Stimulated activated CD8-positive, alpha-beta memory T cell treated with anti-CD3 and anti-CD28 coated beads, Interleukin-2, amount 100 ng/mL, for 48 hours (primary cell): ENCODE measurements around the gene CLEC2L.

Experiments used
- DNase-seq, 2 donors: peaks; one replicate each; pipeline ENCODE4 v3.0.0-alpha.2; 2020; ENCODE audit warnings: low read depth in 2 of 2

CLEC2L gene

DNA sequence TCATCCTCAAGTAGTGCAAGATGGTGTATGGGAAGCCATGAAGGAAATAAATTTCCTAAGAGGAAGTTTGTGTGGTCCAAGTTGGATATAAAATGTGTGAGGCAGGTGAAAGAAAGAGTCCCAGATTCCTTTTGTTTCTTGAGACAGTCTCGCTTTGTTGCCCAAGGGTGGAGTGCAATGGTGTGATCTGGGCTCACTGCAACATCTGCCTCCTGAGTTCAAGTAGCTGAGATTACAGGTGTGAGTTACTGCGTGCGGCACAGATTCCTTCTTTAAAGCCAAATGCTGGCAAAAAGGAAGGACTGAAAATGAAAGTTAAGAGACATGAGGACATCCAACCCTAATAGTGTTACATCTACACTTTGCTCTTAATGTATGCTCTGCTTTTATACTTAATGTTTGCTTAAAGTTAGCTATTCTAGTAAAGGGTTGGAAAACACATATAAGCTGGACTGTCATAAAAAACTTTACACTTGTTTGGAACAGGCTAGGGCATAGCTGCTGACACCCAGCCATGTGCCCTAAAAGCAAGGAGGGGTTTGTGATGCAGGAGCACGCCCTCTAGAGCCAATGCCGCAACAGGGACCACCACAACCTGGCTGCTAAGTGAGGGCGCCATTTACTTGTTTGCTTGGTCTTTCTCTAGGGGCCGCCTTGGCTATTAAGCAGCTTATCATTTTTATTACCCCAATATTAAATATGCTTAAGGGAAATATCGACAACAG is 34.5 kb downstream of the CLEC2L start:
- DNase-seq: no peak

DNA sequence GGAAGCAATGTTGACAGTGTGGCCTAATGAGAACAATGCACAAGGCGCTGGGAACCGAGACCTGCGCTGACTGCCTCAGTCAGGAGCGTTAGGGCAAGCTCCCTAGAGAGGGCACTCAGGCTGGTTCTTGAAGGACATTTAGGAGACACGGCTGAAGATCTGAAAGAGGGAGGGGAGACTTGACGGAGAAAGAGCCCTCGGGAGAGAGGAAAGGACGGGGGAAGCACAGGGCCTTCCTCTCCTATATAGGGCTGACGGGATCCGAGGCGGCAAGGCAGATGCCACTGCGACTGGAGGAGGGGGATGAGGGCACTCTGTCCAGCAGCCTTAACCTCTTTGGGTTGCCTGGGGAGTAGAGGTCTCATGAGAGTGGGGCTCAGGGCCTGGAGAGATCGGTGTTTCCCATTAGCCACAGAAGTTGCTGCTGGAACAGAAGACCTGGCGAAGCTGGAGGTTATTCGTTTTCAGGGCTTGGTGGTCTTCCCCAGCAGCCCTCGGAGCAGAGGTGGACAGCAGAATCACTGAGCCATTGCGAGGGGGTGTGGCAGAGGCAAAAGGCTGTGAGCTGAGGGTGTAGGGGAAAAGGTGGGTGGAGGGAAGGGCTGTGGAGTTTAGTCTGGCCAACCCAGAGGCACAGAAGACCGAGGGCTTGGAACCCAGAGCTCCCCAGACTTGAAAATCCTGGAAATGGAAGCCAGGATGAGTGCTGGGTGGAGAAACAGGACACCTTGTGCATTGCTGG is 36.0 kb downstream of the CLEC2L start:
- no peak for DNase-seq

DNA sequence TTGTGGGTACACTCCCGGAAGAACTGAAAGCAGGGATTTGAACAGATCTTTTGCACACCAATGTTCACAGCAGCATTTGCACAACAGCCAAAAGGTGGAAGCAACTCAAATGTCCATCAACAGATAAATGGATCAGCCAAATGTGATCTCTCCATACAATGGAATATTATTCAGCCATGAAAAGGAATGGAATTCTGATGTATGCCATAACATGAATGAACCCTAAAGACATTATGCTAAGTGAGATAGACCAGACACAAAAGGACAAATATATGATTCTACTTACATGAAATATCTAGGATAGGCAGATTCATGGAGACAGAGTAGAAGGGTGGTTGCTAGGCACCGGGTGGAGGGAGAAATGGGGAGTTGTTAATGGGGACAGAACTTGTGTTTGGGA is 36.7 kb downstream of the CLEC2L start:
- no peak for DNase-seq

DNA sequence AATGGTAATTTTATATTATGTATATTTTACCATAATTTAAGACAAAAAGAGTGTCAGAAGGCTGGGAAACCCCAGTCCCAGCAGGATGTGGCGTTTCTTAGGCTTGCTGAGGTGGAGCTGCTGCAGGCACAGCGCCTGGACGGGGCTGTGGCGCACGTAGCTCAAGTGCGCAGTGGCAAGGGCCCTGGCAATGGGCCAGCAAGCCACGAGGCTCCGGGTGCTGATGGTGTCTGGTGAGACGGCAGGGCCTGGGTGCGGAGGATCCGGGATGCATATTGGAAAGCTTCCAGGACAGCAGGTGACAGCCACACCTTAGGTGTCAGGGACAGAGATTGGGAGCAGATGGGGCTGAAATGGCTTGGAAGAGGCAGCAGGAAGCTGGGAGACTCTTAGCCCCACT is 37.2 kb downstream of the CLEC2L start:
- DNase-seq: no peak

DNA sequence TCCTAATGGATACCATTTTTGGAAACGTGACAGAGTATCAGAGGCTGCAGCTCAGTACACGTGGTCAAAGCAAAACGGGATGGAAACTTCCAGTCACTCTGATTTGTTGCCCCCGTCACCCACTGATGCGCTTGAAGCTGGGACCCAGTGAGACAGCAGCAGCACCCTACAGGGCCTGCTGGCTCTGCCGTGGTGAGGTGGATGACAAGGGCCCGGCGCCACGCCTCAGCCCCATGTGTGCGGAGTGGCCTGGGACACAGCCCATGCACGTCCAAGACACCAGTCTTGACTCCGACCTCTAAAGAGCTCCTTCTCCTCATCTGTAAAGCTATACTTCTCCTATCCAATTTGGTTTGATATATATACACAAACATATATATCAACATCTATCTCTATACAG is 39.0 kb downstream of the CLEC2L start:
- no peak for DNase-seq

DNA sequence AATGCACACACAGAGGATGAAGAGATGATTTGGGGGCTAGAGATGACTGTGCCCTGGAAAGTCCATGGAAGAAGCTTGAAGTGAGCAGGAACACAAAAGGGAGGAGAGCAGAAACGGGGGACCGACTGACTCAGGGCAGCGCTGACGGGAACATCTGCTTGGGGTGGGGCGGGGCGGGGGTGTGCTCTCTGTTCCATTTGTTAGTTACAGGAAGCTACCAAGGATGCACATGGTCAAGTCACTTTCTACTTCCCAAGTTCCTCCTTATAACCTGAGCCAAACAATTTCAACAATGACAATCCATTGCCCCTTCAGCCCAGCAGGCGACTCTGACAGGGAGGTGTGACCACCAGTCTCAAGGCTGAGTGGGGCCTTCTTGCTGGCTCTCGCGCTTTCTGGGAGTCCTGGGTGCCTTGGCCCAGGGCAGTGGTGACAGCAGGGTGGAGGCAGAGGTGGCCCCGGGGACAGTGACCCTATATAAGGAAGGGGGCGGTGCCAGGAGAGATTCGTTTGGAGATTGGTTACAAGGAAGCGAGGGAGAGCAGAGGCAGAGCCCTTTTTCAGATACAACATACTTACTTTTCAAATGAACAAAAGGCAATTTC is 39.6 kb downstream of the CLEC2L start:
- no peak for DNase-seq

DNA sequence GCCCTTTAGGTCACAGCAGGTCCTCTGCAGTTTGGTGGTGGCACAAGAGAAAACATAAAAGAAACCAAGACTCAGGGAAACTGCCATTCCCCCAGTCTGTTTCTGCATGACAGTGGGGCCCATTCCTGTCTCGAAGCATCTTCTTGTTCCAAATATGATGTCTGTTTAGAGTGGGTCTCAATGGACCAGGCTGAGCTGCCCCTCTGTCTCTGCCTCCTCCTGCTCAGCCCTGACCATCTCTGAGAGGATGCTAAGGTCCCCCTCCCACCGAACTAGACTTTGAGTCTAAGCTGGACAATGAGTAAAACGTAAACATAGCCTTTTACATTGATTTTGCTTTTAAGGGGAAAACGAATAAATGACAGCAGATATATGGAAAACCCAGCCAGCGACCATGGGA is 40.4 kb downstream of the CLEC2L start:
- DNase-seq: no peak

DNA sequence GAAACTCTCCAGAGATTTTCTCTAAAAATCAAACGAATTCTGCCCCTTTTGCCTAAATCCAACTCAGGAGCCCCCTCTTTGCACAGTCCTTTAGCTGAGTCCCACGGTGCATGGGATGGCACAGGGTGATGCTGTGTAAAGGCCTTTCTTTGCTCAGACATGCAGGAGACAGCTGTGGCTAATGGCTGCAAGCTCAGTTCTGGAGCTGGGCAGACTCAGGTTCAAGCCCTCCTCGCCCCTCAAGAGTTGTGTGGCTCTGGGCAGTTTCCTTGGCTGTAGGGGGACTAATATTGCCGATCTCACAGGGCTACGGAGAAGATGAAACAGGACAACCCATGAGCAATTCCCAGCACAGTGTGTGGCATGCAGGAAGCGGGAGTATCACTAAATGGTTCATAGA is 42.6 kb downstream of the CLEC2L start:
- DNase-seq: no peak

DNA sequence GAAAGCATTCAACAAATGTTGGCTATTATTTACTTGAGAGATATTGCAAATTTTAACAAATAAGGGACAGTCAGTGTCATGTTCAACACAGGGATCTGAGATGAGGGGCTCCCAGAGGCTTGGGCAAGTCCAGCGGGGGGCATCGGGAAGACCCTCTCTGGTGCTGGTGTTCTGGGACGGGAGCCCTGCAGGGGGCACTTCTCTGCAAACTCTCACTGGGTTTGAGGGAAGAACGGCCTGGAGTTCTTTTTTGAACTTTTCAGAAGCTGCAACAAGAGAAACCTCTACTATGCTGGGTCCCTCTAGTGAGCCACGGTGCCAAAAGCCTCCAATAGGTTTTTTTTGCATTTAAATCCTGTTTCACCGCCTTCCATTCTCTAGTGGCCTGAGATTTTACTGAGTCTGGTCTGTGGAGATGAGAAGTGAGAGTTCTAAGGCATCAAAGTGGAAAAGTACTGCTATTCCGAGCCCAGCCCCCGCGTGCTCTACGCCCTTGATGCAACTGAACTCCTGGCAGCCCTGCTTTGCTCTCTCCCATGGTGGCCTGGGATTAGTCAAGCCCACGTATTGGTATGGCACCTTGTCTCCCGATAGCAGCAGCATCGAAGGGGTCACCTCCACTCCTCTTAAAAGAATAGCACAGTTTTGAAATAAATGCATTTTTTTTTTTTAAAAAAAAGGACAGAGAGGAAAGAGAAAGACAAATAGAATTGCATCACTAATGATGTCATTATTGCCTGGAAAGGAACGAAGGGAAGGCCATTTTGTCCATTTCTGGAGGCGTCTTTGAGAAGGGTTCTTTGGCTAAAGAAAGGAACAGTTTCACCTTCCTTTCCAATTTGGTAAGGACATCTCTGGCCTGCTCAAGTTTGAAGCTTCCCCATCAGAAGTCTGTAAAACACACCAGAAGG is 43.5 kb downstream of the CLEC2L start:
- no peak for DNase-seq

DNA sequence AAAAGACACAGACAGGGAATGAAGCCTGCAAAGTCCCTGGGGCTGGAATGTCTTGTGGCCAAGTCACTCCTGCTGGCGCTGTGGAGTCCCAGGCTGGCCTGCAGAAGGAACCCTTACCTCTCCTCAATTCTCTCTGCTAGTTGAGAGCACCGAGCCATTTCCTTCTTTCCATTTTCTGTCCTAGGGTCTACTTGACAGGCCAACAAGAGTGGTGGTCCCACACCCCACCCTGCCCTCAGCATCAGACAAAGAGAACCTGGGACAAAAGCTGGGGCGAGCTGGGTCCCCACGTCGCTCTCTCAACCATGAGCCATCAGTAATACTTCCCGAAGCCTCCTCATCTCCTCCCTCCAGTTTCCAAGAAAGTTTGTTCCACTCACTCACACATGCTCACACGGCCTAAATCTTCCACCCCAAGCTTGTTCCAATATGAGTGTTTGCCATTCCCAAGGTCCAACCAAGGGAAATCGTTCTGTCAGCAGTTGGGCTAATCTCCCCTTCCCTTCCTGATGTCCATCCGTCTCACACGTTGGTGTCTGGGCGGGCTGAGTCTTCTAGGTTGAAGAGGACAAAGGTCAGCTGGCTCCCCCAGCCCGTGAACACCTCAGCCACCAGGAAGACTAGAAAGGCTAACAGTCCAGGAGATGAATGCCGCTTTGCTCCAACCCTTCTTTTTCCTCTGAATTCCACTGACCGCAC is 44.3 kb downstream of the CLEC2L start:
- DNase-seq: no peak

DNA sequence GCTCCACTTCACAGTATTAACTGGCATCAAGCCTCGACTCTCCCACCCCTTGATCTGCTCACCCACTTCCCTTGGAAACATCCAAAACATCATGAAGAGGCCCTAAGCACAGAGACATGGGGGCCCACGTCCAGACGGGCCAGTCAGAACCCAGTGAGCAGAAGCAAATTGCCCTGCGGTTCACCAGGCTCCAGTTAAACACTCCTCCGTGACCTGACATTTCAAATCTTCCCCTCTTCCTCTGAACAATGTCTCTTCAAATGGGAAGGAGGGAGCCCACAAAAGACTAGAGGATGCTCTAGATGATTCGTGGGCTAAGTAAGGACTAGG is 44.8 kb downstream of the CLEC2L start:
- DNase-seq: no peak

DNA sequence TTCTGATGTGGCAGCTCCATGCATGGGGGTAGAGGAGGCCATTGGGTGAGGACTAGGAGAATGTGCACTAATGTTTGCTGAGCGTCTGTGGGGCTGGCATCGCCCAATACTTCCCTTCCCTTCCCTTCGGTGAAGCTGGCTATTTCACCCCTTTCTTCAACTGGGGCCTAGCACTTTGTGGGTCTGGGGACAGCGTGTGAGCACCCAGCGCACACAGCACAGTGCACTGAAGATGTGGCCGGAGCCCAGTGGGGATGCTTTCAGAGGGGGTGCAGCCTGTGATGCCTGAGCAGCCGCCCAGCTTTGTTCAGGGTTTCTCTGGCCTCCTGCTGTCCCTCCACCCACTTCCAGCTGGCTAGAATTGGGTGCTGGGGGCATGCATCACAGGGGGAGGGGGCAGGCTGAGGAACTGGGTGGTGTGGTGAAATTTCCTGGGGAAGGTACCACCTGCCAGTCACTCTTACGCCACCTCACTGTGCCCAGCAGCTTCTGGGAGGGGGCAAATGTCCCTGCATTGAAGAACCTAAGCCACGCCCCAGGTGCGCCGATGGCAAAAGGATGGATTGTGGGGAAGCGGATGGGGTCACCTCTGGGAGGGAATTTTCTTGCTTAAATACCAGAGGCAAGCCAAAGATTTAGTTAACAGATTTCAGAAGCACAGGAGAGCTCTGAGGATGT is 45.5 kb downstream of the CLEC2L start:
- DNase-seq: no peak

DNA sequence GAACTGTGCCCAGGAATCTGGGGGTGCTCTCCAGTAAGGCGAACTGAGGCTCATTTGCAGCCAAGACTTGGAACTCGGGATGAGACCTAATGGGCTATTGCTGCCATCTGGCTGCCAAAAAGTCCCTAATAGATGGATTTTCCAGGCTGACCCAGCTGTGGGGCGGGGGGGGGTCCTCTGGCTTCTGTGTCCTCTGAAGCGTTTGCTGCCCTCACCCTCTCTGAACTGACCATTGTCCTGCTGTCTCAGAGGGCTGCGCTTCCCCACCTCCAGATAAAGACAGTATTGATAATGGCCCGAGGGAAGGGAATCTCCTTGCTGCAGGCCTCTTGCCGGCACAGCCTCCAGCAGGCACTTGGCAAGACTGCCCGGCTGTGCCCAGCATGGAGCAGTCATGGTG is 46.6 kb downstream of the CLEC2L start:
- DNase-seq: no peak

DNA sequence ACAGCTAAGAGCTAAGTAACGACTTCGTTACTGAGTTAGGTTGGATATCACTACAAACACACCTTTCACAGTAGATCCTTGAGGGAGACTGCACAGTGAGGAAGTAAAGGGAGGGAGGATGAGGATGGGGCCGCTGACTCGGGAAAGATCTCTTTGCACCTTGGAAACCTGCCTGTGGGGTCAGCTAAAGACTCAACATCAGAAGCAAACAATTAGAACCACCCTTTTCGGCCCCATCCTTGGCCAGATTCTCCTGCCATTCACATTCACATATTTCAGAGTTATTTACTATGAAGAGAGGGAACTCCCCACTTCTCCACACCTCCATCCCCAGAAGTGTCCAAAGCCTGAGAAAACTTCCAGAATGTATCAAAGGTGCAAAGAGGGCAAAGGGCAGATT is 47.1 kb downstream of the CLEC2L start:
- no peak for DNase-seq

DNA sequence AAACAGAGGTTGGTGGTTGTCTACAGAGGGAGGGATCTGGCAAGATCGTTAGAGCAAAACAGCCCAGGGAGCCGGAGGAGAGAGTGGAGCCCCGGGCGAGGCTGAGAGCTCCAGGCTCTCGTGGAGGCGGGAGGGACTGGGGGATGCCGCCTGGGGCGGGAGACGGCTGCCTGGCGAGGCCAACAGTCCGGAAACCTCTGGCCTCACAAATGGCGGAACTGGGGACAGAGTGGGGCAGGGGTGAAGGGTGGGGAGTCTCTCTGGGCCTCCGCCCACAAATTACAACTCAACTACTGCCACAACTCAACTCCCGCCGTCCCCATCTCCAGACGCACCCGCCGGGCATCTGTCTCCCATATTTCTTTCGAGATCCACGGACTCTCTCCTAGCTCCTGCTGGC is 47.7 kb downstream of the CLEC2L start:
- no peak for DNase-seq

DNA sequence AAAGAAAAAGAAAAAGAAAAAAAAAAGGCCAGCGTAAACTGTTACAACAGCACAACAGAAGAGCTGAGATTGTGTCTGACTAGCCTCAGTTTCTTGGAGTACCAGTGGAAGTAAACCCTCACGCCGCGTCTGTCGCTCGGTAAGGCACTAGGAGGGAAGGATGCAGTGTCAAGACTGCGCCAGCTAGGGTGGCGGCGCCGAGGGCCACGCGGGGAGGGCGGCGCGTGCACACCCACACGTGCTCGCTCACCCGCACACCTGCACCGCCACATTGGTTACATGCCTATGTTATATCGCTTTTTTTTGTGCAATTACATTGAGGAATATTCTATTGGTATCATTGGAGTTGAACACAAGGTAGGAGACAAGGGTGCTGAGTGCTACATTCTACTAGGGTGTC is 48.2 kb downstream of the CLEC2L start:
- DNase-seq: no peak

DNA sequence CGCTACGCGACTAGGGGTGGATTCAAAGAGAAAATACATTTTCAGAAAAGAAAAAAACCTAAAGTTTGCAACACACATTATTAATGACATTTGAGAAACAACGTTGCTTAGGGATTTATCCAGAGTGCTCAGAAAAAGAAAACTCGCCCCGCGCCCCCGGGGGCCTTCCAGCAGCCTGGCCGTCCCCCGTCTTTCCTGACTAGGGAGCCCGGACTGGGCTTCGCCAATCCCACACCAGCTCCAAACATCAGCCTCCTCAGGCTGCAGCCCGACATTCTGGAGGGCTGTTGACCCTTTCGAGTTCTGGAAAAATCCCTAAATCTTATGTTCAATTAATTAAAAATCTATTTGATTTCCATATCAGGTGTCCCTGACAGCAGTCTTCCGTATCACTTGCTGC is 48.6 kb downstream of the CLEC2L start:
- no peak for DNase-seq

DNA sequence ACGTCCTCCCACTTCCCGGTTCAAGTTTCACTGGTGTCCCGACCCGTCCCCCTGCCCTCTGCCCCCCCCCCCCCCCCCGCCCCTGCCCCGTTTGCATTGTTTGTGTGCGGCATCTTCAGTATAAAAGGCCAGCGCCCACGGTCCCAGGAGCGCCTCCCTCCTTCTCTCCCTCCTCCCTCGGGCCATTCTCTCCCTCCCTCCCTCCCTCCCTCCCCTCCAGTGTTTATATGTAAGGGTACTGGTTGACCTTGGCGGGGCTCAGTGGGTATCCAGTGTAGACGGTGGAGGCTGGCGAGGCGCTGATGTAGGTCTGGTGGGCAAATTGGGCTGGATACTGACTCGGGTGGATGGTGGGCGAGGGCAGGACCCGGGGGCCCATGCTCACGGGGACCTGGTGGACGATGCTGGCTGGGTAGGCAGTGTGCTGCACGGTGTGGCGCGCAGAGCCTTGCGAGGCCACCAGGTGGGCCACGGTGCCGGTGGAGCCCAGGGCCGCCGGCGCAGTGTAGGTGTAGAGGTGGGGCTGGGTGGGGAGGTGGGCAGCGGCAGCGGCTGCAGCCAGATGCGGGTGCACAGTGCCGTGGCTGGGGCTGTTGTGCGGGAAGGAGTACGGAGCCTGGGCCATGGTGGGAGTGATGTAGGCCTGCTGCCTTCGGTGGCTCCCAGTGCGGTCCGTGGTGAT is 49.4 kb downstream of the CLEC2L start:
- DNase-seq: no peak

DNA sequence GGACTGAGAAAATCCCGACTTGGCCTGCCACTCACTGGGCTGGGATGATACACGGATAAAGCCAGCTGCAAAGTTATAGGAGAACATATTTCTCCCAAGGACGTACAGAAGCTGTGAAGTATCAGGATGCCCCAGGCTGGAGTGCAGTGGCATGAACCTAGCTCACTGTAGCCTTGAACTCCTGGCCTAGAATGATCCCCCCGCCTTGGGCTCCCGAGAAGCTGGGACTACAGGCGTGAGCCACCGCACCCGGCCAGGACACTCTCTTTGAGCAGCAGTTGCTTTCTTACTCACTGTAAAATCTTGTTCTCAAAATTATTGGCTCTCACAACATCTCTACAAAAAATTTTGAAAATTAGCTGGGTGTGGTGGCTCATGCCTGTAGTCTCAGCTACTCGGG is 50.4 kb downstream of the CLEC2L start:
- DNase-seq: no peak

DNA sequence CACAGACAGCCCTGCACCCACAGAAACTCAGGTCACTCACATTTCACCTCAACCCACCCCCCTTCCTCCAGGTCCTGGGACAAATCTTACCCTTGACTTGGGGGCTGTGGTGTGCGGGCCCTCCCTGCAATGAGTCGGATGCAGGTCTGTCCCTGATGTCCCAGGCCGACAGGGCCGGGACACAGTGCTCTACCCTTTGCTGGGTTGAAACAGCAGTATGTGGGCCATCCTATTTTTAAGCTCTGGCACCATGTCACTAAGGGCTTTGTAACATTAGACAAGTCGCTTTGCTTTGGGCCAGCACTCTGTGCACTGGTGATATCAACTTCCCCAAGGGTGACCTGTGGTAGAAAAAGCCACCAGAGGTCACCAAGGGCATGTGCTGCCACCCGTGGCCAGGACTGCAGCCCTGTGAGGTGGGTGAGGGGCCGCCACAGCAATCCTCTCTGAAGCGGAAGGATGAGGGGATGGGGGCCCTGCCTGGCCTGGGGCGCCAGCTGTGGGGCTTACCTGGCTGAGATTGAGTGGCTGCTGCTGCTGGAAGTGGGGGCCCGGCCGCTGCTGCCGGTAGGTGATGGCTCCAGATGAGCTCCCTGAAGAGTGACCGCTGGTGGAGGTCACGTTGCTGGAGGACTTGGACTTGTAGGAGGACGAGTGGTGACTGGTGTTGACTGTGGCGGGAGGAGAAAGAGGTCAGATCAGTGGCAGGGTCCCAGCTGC is 51.3 kb downstream of the CLEC2L start:
- DNase-seq: no peak
